Fibroblast of lung (primary cell): ENCODE measurements around the gene TTLL9.

ENCODE experiments used
- CTCF ChIP-seq, 2 donors: IDR thresholded peaks in 1 of 2; conservative IDR thresholded peaks in 1 of 2; 1 replicate in 1 of 2; 2 replicates in 1 of 2; pipeline ENCODE4 v1.5.1; 2011 to 2012; ENCODE audit warnings: low read length in 2 of 2, control low read depth in 1 of 2, inconsistent platforms in 1 of 2, low read depth in 1 of 2, mild to moderate bottlenecking in 1 of 2
- EZH2 ChIP-seq: IDR thresholded peaks from 2 replicates; pipeline ENCODE4 v1.5.1; 2012; ENCODE audit warnings: low read length, control low read depth, mild to moderate bottlenecking; ENCODE audit errors: missing control alignments

- TF ChIP-seq CTCF (conservative IDR thresholded peaks at IDR 0.05 in 1 of 2, IDR thresholded peaks at IDR 0.05 in 1 of 2; ENCODE audit: low read depth in 1 of 2, low read length in 2 of 2) (no peak), EZH2 (no peak)
Observed at GRCh38 chr20:31841928-31842327, 28.5 kb upstream of the TTLL9 start.
